Measurements from ENCODE around the gene RAB3IP.
"Not testable (repeated sequence)": the region's sequence is repeated elsewhere in the genome, so short reads cannot be mapped to it uniquely, and the experiment has no call there.

Gene RAB3IP

GRCh38 chr12:69836015-69836414 is 97.4 kb downstream of the RAB3IP start:
- DNase-seq = no peak

GRCh38 chr12:69837191-69837590 is 98.5 kb downstream of the RAB3IP start:
- no peak for DNase-seq

- DNase-seq = no peak
Observed at GRCh38 chr12:69837657-69838415, 99.2 kb downstream of the RAB3IP start.

- DNase-seq = no peak
Observed at GRCh38 chr12:69840727-69841126, 102.1 kb downstream of the RAB3IP start.

- DNase-seq = no peak
Observed at GRCh38 chr12:69843608-69844007, 104.9 kb downstream of the RAB3IP start.

GRCh38 chr12:69844416-69844815 is 105.8 kb downstream of the RAB3IP start:
- DNase-seq = no peak

GRCh38 chr12:69844836-69845235 is 106.2 kb downstream of the RAB3IP start:
- no peak for DNase-seq

GRCh38 chr12:69846976-69847375 is 108.3 kb downstream of the RAB3IP start:
- no peak for DNase-seq

- no peak for DNase-seq
Observed at GRCh38 chr12:69851976-69852375, 113.3 kb downstream of the RAB3IP start.

GRCh38 chr12:69853176-69853961 is 114.7 kb downstream of the RAB3IP start:
- DNase-seq = not testable (repeated sequence)

GRCh38 chr12:69866698-69867097 is 128.0 kb downstream of the RAB3IP start:
- DNase-seq = no peak

GRCh38 chr12:69868695-69869094 is 130.0 kb downstream of the RAB3IP start:
- DNase-seq = no peak

GRCh38 chr12:69872804-69873203 is 134.1 kb downstream of the RAB3IP start:
- DNase-seq = peak in 1 of 2 donors; percentile 18
